Activated CD4-positive, alpha-beta T cell treated with anti-CD3 and anti-CD28 coated beads, Interleukin-2, amount 10 ng/mL, durations not matched to agents 24 days and 14 days (primary cell): ENCODE measurements around the gene MRTFA. TPM values are rescaled to one million over a fixed set of nuclear protein-coding genes. Genes with fewer than 3 reads are reported as not detected.

Experiments used
- DNase-seq: peaks from one replicate; pipeline ENCODE4 v3.0.0; 2022
- H3K27ac Mint-ChIP-seq: one replicate; pipeline ENCODE4 v1.8.0; 2022; ENCODE audit warnings: mild to moderate bottlenecking, mixed read lengths
- H3K27me3 Mint-ChIP-seq: one replicate; pipeline ENCODE4 v1.8.0; 2022; ENCODE audit warnings: mixed read lengths
- H3K36me3 Mint-ChIP-seq: one replicate; pipeline ENCODE4 v1.8.0; 2022; ENCODE audit warnings: low read depth, mild to moderate bottlenecking, mixed read lengths
- H3K4me1 Mint-ChIP-seq: one replicate; pipeline ENCODE4 v1.8.0; 2021; ENCODE audit warnings: mixed read lengths
- H3K4me3 Mint-ChIP-seq: one replicate; pipeline ENCODE4 v1.8.0; 2022; ENCODE audit warnings: mild to moderate bottlenecking, moderate library complexity, mixed read lengths
- H3K9me3 Mint-ChIP-seq: one replicate; pipeline ENCODE4 v1.8.0; 2021; ENCODE audit warnings: mixed read lengths
- intact Hi-C: fragments of 100-400 bp; cut with micrococcal nuclease; formaldehyde crosslinking; loops from one replicate; pipeline ENCODE4 v1.15.1; 2023
- total RNA-seq: library from RNA; stranded (reverse); gene quantifications from 2 replicates; pipeline ENCODE4 v1.2.3, GENCODE V29; 2022

Gene MRTFA
- total RNA-seq, 1 donor from 2014 or later: 51.7 TPM

GRCh38 chr22:40651057-40651456 is 14.5 kb upstream of the MRTFA start:
- DNase-seq: no peak
- no peaks in the 10 kb centered on the region for H3K27me3 Mint-ChIP-seq
- peaks cover 26% of the 10 kb centered on the region for H3K4me1 Mint-ChIP-seq
- no peaks in the 10 kb centered on the region for H3K36me3 Mint-ChIP-seq
- intact Hi-C loops: loop anchor here (5.0 kb wide), 1 partner anchor 61 kb away; no protein-coding TSS in a partner anchor
- no peak overlapping the region for H3K4me3 Mint-ChIP-seq
- H3K27ac Mint-ChIP-seq: no peak overlapping the region
- no peaks in the 10 kb centered on the region for H3K9me3 Mint-ChIP-seq

GRCh38 chr22:40648386-40648785 is 11.9 kb upstream of the MRTFA start:
- H3K27ac Mint-ChIP-seq: no peak overlapping the region
- no peak overlapping the region for H3K4me3 Mint-ChIP-seq
- peaks cover 29% of the 10 kb centered on the region for H3K4me1 Mint-ChIP-seq
- H3K36me3 Mint-ChIP-seq: no peaks in the 10 kb centered on the region
- no peaks in the 10 kb centered on the region for H3K27me3 Mint-ChIP-seq
- H3K9me3 Mint-ChIP-seq: no peaks in the 10 kb centered on the region
- intact Hi-C loops: no loop called here
- DNase-seq: no peak

DNA sequence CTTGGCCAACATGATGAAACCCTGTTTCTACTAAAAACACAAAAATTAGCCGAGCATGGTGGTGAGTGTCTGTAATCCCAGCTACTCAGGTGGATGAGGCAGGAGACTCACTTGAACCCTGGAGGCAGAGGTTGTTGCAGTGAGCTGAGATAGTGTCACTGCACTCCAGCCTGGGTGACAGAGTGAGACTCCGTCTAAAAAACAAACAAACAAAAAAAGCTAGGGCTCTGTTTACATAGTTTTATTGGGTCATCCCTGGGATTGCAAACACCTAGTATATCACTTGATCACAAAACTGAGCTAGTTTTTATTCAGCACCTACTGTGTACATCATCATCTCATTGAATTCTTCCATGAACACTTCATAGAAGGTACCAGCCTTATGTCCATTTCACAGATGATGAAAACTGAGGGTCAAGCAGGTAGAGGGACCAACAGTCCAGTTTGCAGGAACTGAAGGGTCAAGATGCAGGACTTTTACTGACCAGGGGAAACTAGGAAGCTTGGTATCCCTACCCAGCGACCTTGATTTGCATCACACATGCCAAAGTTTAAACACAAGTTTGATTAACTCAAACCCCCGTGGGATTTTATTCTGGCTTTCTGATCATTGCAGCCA is 9.2 kb upstream of the MRTFA start:
- Mint-ChIP-seq H3K27ac (no peak overlapping the region), H3K27me3 (no peaks in the 10 kb centered on the region), H3K9me3 (no peaks in the 10 kb centered on the region), H3K4me3 (no peak overlapping the region), H3K4me1 (peaks cover 14% of the 10 kb centered on the region), H3K36me3 (no peaks in the 10 kb centered on the region)
- DNase-seq: no peak
- intact Hi-C loops: loop anchor here (1.0 to 2.0 kb wide), 4 partner anchors 8 to 208 kb away; no protein-coding TSS in a partner anchor

- Mint-ChIP-seq H3K4me1 (peaks cover 13% of the 10 kb centered on the region), H3K36me3 (no peaks in the 10 kb centered on the region)
Measured at GRCh38 chr22:40642316-40642715, 5.8 kb upstream of the MRTFA start.

DNA sequence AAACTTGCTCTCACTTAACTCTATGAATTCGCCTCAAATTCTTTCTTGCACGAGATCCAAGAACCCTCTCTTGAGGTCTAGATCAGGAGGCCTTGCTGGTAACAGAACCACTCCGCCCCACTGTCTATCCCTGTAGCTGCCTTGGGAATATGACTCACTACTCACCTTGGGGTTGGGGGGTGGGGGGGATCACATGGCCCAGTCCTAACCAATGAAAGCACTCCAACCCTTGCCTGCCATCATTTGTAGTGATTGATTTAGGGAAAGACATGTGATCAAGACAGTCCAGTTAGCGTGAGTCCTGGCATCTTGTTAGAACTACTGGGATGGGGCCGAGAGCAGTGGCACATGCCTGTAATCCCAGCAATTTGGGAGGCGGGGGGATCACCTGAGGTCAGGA is 4.8 kb upstream of the MRTFA start:
- Mint-ChIP-seq H3K36me3 (peaks cover 3% of the 10 kb centered on the region), H3K4me1 (peaks cover 13% of the 10 kb centered on the region), H3K9me3 (no peaks in the 10 kb centered on the region), H3K27ac (no peak overlapping the region), H3K4me3 (no peak overlapping the region), H3K27me3 (no peaks in the 10 kb centered on the region)
- intact Hi-C loops: no loop called here
- DNase-seq: no peak

More at GRCh38 chr22:40642316-40642715, 5.8 kb upstream of the MRTFA start:
- Mint-ChIP-seq H3K9me3 (no peaks in the 10 kb centered on the region), H3K27ac (no peak overlapping the region), H3K27me3 (no peaks in the 10 kb centered on the region), H3K4me3 (no peak overlapping the region)
- DNase-seq: no peak
- intact Hi-C loops: no loop called here

- peaks cover 22% of the 10 kb centered on the region for H3K4me1 Mint-ChIP-seq
- no peak overlapping the region for H3K27ac Mint-ChIP-seq
- H3K9me3 Mint-ChIP-seq: no peaks in the 10 kb centered on the region
- H3K4me3 Mint-ChIP-seq: no peak overlapping the region
- DNase-seq: no peak
- peaks cover 3% of the 10 kb centered on the region for H3K36me3 Mint-ChIP-seq
- intact Hi-C loops: loop anchor here (5.0 kb wide), 2 partner anchors 454 to 809 kb away; partner anchors contain the start of genes EP300 and TOB2
- no peaks in the 10 kb centered on the region for H3K27me3 Mint-ChIP-seq
Measured at GRCh38 chr22:40638261-40638660, 1.7 kb upstream of the MRTFA start.

DNA sequence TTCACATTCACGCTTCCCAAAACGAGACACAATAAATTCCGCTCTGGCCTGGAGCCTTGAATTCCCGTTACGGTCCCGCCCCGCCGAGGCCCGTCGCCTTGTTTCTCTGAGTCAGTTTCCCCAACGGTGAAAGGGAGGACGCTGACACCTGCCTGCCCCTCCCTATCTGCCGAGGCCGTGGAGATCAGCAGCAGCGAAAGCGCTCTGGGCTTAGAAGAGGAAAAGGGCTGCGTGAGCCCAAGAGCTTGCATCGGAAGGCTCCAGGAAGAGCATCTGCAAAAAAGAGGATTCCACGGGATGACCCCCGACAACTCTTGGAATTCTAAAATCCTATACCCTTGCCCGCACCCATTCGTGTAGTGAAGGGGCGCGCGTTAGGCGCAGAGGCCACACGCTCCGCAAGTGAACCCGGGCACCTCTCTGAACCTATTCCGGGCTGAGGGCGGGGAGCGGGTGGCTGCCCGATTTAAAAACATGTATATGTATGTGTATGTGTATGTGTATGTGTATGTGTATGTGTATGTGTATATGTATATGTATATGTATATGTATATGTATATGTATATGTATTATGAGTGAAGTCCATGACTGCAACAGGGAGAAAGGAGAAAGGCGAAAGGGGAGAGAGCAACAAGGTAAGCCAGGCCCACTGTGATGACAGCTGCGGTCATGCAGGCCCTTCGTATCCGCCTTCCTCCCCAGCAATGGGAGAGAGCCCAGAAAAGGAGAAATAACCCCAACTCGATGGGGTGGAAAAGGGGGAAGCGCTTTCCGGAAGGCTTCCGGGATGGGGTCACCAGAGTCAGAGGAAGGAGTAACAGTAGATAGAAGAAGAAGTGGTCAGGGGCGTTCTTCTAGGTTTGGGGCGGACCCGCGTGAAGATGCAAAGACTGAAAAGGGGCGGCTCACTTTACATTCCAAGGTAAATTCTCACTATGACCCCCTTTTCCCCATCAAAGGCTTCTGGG is 948 bp upstream of the MRTFA start:
- Mint-ChIP-seq H3K4me1 (peaks cover 28% of the 10 kb centered on the region), H3K27me3 (no peaks in the 10 kb centered on the region), H3K9me3 (no peaks in the 10 kb centered on the region), H3K27ac (peak overlapping the region; percentile 95), H3K36me3 (peaks cover 5% of the 10 kb centered on the region), H3K4me3 (peak overlapping the region; percentile 91)
- intact Hi-C loops: loop anchor here (1.0 to 5.0 kb wide), 5 partner anchors 9 to 810 kb away; partner anchors contain the start of genes EP300 and TOB2
- no peak for DNase-seq

DNA sequence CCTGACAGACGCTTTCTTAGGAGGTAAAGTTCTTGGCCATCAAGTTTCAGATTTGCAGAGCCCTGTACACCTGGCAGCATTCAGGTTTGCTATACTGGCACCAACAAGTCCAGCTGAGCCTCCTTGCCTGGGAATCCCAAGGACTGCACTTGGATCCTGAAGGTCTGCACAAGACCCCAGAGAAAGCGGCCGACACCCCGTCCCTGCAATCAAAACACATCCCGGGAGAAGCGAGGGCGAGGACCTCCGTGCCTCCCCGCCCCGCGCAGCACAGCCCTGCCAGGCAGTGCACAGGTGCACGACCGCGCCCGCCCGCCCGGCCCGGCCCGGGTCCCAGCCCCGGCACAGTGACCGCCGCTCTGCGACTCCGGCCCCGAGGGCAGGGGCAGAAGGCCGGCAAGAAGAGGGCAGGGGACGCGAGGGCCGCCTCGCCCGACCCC is 559 bp downstream of the MRTFA start:
- DNase-seq: no peak
- H3K4me1 Mint-ChIP-seq: peaks cover 36% of the 10 kb centered on the region
- peak overlapping the region; percentile 75 for H3K27ac Mint-ChIP-seq

DNA sequence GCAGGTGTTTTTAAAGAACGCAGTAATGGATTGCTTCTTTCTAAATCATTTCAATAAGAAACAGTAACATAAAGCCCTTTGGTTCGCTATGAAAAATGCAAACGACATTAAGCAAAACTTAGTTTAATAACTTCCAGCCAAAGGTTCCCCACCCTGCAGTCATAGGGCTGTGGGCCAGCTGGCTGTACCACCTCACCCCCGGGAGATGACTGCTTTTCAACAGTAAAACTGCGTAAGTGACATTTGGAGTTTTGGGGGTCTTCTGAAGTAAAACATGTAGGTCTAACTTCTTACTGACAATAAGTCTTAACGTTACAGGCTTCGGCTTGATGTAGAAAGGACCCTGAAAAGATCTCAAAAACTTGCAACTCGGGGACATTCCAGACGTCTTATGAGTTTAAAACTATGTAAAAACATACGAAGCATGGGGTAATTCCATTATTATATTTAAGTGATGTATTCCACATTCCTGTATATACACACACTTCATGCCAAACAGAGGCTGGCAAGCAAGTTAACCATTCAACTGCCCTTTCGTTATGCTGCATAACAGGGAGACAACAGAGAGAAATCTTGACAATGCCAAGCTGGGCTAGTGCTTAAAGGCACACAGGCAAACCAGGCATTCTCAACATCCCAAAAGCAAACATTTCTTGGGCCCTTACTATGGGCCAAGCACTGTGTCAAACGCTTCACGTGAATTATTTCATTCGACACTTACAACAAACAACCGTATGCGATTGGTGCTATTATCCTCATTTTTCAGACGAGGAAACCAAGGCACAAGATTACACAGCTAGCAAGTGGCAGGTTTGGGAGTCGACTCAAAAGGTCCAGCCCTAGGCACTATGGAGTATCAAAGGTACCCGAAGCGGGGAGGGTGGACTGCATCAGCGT is 1.2 kb downstream of the MRTFA start:
- no peak for DNase-seq
- intact Hi-C loops: loop anchor here (5.0 kb wide), 2 partner anchors 457 to 812 kb away; partner anchors contain the start of genes EP300 and TOB2
- Mint-ChIP-seq H3K9me3 (no peaks in the 10 kb centered on the region), H3K36me3 (peaks cover 5% of the 10 kb centered on the region), H3K4me1 (peaks cover 38% of the 10 kb centered on the region), H3K27ac (peak overlapping the region; percentile 75), H3K27me3 (no peaks in the 10 kb centered on the region), H3K4me3 (peak overlapping the region; percentile 91)

More for the DNA sequence above, 559 bp downstream of the MRTFA start:
- Mint-ChIP-seq H3K27me3 (no peaks in the 10 kb centered on the region), H3K9me3 (no peaks in the 10 kb centered on the region), H3K36me3 (peaks cover 5% of the 10 kb centered on the region), H3K4me3 (peak overlapping the region; percentile 91)
- intact Hi-C loops: loop anchor here (1.0 to 5.0 kb wide), 6 partner anchors 53 to 811 kb away; partner anchors contain the start of genes EP300, ST13 and TOB2

DNA sequence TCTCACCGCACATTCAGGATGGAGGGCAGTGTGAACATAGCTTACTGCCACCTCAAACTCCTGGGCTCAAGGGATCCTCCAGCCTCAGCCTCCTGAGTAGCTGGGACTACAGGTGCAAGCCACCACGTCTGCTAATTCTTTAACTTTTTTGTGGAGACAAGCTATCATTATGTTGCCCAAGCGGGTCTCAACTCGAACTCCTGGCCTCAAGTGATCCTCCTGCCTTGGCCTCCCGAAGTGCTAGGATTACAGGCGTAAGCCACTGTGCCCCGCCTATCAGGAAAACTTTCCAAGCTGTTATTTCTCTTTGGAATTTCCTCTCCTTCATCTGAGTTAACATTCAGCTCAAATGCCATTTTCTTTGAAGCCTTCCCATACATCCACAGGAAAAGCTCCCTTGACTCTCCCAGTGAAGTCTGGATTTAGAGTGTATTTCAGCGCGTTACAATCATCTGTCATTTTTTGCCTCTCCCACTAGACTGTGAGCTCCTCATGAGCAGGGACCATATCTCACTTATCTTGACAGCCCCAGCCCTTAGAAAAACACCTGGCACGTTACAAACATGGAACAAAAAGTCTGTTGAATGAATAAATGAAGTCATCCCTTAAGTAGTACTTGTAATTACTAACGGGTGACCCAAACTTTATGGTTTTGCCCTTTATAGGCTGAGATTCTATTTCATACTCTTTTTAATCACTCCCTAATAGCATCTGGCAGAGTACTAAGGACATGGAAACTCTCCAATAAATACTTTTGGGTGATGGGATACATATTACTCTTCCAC is 2.2 kb downstream of the MRTFA start:
- H3K36me3 Mint-ChIP-seq: peaks cover 6% of the 10 kb centered on the region
- no peaks in the 10 kb centered on the region for H3K9me3 Mint-ChIP-seq
- intact Hi-C loops: no loop called here
- H3K27me3 Mint-ChIP-seq: no peaks in the 10 kb centered on the region
- peaks cover 38% of the 10 kb centered on the region for H3K4me1 Mint-ChIP-seq
- DNase-seq: no peak
- no peak overlapping the region for H3K27ac Mint-ChIP-seq
- H3K4me3 Mint-ChIP-seq: peak overlapping the region; percentile 91

DNA sequence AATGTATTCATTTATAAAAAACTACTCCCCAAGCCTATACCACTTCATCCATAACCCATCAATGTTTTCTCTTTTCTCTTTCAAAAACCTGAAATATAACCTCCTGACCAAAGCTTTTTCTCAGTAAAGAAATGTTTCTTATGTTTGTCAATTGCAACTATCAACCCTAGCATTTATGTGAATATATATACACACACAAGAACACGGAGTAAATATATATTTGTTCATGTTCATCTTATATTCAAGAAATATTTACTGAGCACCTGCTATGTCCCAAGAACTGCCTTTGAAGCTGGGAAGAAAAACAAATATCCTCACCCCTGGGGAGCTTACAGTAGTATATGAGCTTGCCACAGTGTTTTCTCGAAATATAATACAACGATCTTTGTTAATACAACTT is 3.5 kb downstream of the MRTFA start:
- no peaks in the 10 kb centered on the region for H3K9me3 Mint-ChIP-seq
- no peak for DNase-seq
- no peak overlapping the region for H3K4me3 Mint-ChIP-seq
- no peak overlapping the region for H3K27ac Mint-ChIP-seq
- intact Hi-C loops: no loop called here
- peaks cover 47% of the 10 kb centered on the region for H3K4me1 Mint-ChIP-seq
- peaks cover 6% of the 10 kb centered on the region for H3K36me3 Mint-ChIP-seq
- H3K27me3 Mint-ChIP-seq: no peaks in the 10 kb centered on the region

GRCh38 chr22:40631925-40632324 is 4.6 kb downstream of the MRTFA start:
- Mint-ChIP-seq H3K27ac (no peak overlapping the region), H3K36me3 (peaks cover 6% of the 10 kb centered on the region), H3K9me3 (no peaks in the 10 kb centered on the region), H3K27me3 (no peaks in the 10 kb centered on the region), H3K4me3 (no peak overlapping the region), H3K4me1 (peaks cover 43% of the 10 kb centered on the region)
- DNase-seq: no peak
- intact Hi-C loops: no loop called here
